Naive thymus-derived CD8-positive, alpha-beta T cell (primary cell): ENCODE measurements around the gene ZNF318. TPM values are rescaled to one million over a fixed set of nuclear protein-coding genes. Genes with fewer than 3 reads are reported as not detected.
A peak's percentile ranks its signal among the peaks of the same experiment; 100 is the strongest.

ENCODE experiments used
- ATAC-seq, 2 donors: fragments of 150-1000 bp; cut with Tn5 transposase in 1 of 2; sonication (Bioruptor Pico), chemical (Tn5 transposase) in 1 of 2; 1 replicate in 1 of 2; 2 replicates in 1 of 2; pipeline ENCODE4 v1.10.0; 2021; ENCODE audit warnings: mild to moderate bottlenecking in 2 of 2, moderate library complexity in 2 of 2
- POLR2A ChIA-PET: fragments of 350-600 bp; sonication (Branson Sonifier 250); formaldehyde crosslinking; loops from one replicate; lab custom pipeline; 2021; ENCODE audit warnings: antibody characterized with exemption; lab: Charles Lee
- DNase-seq, 10 donors: peaks; one replicate each; pipeline versions ENCODE4 v3.0.0 to v3.0.0-alpha.2; 2020 to 2022
- H3K27ac Mint-ChIP-seq, 10 donors: one replicate each; pipeline ENCODE4 v1.8.0; 2020 to 2022; ENCODE audit warnings: mild to moderate bottlenecking in 10 of 10, mixed read lengths in 10 of 10, moderate library complexity in 4 of 10, inconsistent platforms in 1 of 10
- H3K27me3 Mint-ChIP-seq, 5 donors: one replicate each; pipeline ENCODE4 v1.8.0; 2021 to 2022; ENCODE audit warnings: mixed read lengths in 5 of 5
- H3K36me3 Mint-ChIP-seq, 3 donors: one replicate each; pipeline ENCODE4 v1.8.0; 2020 to 2022; ENCODE audit warnings: mixed read lengths in 3 of 3, mild to moderate bottlenecking in 2 of 3, inconsistent platforms in 1 of 3
- H3K4me1 Mint-ChIP-seq, 4 donors: one replicate each; pipeline ENCODE4 v1.8.0; 2021 to 2022; ENCODE audit warnings: mixed read lengths in 4 of 4
- H3K4me3 Mint-ChIP-seq, 10 donors: one replicate each; pipeline ENCODE4 v1.8.0; 2020 to 2022; ENCODE audit warnings: mild to moderate bottlenecking in 10 of 10, mixed read lengths in 10 of 10, moderate library complexity in 6 of 10, inconsistent platforms in 1 of 10
- H3K9me3 Mint-ChIP-seq, 9 donors: one replicate each; pipeline ENCODE4 v1.8.0; 2020 to 2022; ENCODE audit warnings: mixed read lengths in 9 of 9, mild to moderate bottlenecking in 3 of 9, inconsistent platforms in 1 of 9, moderate library complexity in 1 of 9
- polyA plus RNA-seq, 3 donors: library from polyadenylated mRNA; unstranded; fragments of 300-500 nt; fragmentation: Illumina TruSeq; gene quantifications; one replicate each; pipeline ENCODE4 v1.2.3, GENCODE V29; 2021
- total RNA-seq, 8 experiments: library from RNA in 2 of 8; stranded (reverse) in 2 of 8; gene quantifications; one replicate each; pipeline ENCODE4 v1.2.3 and lab custom pipeline; 2021 to 2026

The ZNF318 gene
- total and polyA plus RNA-seq, 5 experiments from 2014 or later = 3.4 to 35.0 (median 7.0) TPM

GRCh38 chr6:43294536-43294935 lies 74.9 kb downstream of the ZNF318 start:
- Mint-ChIP-seq H3K27ac (no peak overlapping the region), H3K36me3 (no peaks in the 10 kb centered on the region), H3K4me1 (no peaks in the 10 kb centered on the region), H3K27me3 (peaks cover 1 to 17% (median 4%) of the 10 kb centered on the region in 5 donors), H3K4me3 (no peak overlapping the region), H3K9me3 (no peaks in the 10 kb centered on the region)
- DNase-seq (no peak), ATAC-seq (no peak)
- POLR2A ChIA-PET = no interaction called here

DNA sequence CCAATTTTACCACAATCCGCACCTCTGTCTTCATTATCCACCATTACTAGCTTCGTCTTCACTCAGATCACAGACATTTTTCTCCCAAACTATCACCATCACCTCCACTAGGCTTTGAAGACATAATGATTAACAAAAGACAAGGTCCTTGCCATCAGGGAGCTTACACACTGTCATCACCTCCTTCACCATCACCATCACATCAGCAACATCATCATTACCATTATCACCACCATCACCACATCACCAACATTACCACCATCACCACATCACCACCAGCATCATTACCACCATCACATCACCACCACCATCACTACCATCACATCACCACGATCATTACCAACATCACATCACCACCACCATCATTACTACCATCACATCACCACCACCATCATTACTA lies 75.7 kb downstream of the ZNF318 start:
- no peak for DNase-seq
- H3K36me3 Mint-ChIP-seq = no peaks in the 10 kb centered on the region
- no peak for ATAC-seq
- H3K27me3 Mint-ChIP-seq = peaks cover 0 to 13% (median under 1%) of the 10 kb centered on the region in 5 donors
- no peaks in the 10 kb centered on the region for H3K4me1 Mint-ChIP-seq
- no peak overlapping the region for H3K4me3 Mint-ChIP-seq
- H3K9me3 Mint-ChIP-seq = no peaks in the 10 kb centered on the region
- POLR2A ChIA-PET = no interaction called here
- H3K27ac Mint-ChIP-seq = no peak overlapping the region

GRCh38 chr6:43292763-43293318 lies 76.6 kb downstream of the ZNF318 start:
- Mint-ChIP-seq H3K4me3 (no peak overlapping the region), H3K27ac (peak overlapping the region in 1 of 10 donors; percentile 9), H3K27me3 (peaks cover 0 to 10% (median 3%) of the 10 kb centered on the region in 5 donors), H3K9me3 (no peaks in the 10 kb centered on the region), H3K4me1 (no peaks in the 10 kb centered on the region), H3K36me3 (no peaks in the 10 kb centered on the region)
- no peak for DNase-seq
- POLR2A ChIA-PET = no interaction called here
- ATAC-seq = no peak

DNA sequence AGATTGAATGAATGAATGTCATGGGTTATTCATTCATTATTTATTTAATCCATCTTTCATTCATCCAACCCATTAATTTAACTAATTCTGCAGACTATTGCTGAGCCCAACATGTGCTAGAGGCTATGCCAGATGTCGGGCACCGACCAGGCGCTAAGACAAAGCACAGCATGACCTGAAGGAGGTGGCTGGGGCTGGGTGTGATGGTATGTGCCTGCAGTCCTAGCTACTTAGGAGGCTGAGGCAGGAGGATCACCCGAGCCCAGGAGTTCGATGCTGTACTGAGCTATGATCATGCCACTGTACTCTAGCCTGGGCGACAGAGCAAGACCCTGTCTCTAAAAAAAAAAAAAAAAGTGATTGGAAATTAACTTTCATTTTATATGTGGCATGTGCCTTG lies 77.1 kb downstream of the ZNF318 start:
- H3K27ac Mint-ChIP-seq = peak overlapping the region in 1 of 10 donors; percentile 9
- POLR2A ChIA-PET = no interaction called here
- DNase-seq (no peak), ATAC-seq (no peak)
- no peaks in the 10 kb centered on the region for H3K36me3 Mint-ChIP-seq
- no peaks in the 10 kb centered on the region for H3K9me3 Mint-ChIP-seq
- H3K4me3 Mint-ChIP-seq = no peak overlapping the region
- H3K4me1 Mint-ChIP-seq = no peaks in the 10 kb centered on the region
- H3K27me3 Mint-ChIP-seq = peaks cover 0 to 12% (median 7%) of the 10 kb centered on the region in 5 donors

- Mint-ChIP-seq H3K4me1 (no peaks in the 10 kb centered on the region), H3K36me3 (no peaks in the 10 kb centered on the region), H3K27me3 (peaks cover 2 to 15% (median 9%) of the 10 kb centered on the region in 5 donors), H3K9me3 (no peaks in the 10 kb centered on the region), H3K4me3 (no peak overlapping the region), H3K27ac (no peak overlapping the region)
- POLR2A ChIA-PET = no interaction called here
- ATAC-seq (no peak), DNase-seq (no peak)
Observed at GRCh38 chr6:43291708-43292107, 77.7 kb downstream of the ZNF318 start.

DNA sequence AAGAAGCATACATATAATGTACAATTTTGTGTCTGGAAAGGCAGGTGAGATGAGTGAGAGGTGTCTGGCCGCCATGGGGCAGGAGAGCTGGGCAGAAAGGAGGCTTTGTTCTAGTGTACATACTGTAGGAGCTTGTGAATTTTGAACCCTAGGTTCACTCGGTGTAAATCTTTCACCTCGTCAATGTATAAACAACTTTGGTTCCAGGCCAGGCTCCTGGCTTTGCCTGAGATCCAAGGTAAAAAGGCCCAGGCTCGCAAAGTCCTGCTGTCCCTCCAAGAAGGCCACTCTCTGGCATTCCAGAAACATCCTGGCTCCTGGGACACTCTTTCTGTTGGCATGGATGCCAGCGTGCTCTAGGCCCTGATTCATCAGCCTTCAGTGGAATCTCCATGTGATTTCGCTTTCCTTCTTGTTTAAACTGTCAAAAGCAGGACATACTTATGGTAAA lies 78.5 kb downstream of the ZNF318 start:
- H3K4me1 Mint-ChIP-seq = no peaks in the 10 kb centered on the region
- peaks cover 3 to 22% (median 8%) of the 10 kb centered on the region in 5 donors for H3K27me3 Mint-ChIP-seq
- peak overlapping the region in 1 of 10 donors; percentile 29 for H3K27ac Mint-ChIP-seq
- H3K36me3 Mint-ChIP-seq = no peaks in the 10 kb centered on the region
- no peak overlapping the region for H3K4me3 Mint-ChIP-seq
- no peak for DNase-seq
- H3K9me3 Mint-ChIP-seq = no peaks in the 10 kb centered on the region
- ATAC-seq = no peak
- POLR2A ChIA-PET = no interaction called here

DNA sequence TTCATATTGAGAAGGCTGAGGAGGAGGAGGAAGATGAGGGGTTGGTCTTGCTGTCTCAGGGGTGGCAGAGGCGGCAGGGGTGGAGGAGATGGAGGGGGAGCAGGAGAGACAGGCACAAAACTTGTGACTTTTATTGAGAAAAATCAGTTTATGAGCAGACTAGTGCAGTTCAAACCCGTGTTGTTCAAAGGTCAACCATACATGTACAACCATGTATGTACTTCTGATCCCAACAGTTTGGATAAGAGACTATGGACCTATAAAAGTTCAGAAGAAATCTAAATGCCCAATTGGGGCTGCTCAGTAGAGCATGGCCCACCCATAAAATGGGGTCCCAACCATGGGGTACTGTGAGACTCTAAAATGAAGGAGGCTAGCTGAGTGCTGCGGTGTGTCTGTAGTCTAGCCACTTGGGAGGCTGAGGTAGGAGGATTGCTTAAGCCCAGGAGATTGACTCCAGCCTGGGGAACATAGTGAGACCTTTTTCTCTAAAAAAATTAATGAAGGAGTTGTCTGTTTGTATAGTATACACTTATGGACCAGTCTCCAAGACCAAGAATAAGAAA lies 79.0 kb downstream of the ZNF318 start:
- POLR2A ChIA-PET = no interaction called here
- no peak for ATAC-seq
- H3K4me3 Mint-ChIP-seq = no peak overlapping the region
- peaks cover 6 to 28% (median 12%) of the 10 kb centered on the region in 5 donors for H3K27me3 Mint-ChIP-seq
- no peaks in the 10 kb centered on the region for H3K9me3 Mint-ChIP-seq
- H3K36me3 Mint-ChIP-seq = no peaks in the 10 kb centered on the region
- H3K27ac Mint-ChIP-seq = no peak overlapping the region
- H3K4me1 Mint-ChIP-seq = peaks cover 0 to 3% (median under 1%) of the 10 kb centered on the region in 4 donors
- no peak for DNase-seq

DNA sequence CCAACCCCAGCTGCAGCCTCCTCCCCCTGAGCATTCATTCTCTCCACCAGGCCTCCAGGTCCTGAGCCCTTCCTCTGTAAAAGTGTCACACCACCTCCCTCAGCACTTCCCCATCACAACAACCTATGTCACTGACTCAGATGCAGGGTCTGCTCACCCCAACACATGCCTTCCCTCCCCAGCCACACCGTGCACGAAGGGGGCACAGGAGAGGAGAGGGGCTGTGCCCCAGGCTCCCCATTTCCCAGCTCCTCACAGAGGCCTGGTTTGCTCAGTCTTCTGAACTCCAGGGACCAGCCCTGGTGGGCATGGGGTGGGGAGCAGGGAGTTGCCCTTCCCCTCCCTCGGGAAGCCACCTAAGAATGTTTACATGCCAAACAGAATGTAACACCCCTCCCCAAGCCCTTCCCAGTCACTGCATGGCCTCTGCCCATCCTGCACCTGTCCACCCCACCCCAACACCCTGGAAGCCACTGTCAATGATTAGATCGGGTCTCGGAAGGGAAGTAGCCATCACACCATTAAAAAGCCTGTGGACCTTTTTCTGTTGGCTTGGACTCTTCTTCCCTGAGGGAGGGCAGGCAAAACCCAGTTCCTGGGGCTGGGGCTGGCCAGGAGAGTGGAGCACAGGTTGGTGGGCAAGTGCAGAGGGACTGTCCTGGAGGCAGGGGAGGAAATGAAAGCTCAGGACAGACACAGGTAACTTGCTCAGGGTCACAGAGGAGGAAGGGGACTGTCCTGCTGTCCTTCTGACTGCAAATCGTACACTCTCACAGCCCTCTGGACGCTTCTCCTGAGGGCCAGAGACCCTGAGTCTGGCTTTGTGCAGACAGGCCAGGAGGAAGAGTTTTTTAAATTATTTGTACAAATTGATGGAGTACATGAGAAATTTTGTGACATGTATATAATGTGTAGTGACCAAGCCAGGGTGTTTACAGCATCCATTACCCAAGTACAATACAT lies 81.4 kb downstream of the ZNF318 start:
- ATAC-seq (no peak), DNase-seq (peak in 1 of 10 donors; percentile 52)
- POLR2A ChIA-PET = no interaction called here
- H3K27me3 Mint-ChIP-seq = peaks cover 6 to 30% (median 12%) of the 10 kb centered on the region in 5 donors
- no peaks in the 10 kb centered on the region for H3K36me3 Mint-ChIP-seq
- peaks cover 0 to 3% (median under 1%) of the 10 kb centered on the region in 4 donors for H3K4me1 Mint-ChIP-seq
- H3K9me3 Mint-ChIP-seq = no peaks in the 10 kb centered on the region
- H3K27ac Mint-ChIP-seq = peak overlapping the region in 1 of 10 donors; percentile 89
- no peak overlapping the region for H3K4me3 Mint-ChIP-seq

DNA sequence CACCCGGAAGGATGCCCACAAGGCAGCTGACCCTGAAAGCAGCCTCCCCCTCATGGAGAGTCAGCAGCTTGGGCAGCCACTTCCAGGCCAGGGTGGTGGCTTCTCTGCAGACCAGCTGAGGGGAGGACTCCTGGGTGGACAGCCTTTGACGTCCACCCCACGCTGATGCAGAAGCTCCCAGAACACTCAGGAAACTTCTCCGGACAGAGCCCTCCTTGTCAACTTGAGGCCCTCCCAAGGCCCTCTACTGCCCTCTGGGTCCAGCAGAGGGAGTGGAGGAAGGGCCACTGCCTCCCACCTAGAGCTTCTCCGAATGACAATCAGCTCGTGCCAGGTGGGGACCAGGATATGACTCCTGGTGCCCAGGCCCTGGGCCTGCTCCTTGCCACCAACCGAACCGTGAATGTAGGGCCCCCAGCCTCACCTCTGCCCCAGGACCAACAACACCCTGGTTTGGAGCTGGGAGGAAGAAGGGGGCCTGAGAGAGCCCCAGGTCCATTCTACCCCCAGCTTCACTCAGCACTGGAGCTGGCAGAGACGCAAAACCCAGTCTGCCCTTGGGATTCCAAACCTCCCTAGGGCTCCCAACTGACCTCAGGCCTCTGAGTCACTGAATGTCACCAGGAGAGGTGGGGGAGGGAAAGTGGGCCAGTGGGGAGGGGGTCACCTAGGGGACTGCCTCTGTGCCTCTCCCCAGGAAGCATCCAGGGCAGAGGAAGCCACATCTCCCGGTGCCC lies 82.3 kb downstream of the ZNF318 start:
- no peak for ATAC-seq
- Mint-ChIP-seq H3K4me1 (peaks cover 0 to 3% (median under 1%) of the 10 kb centered on the region in 4 donors), H3K9me3 (no peaks in the 10 kb centered on the region), H3K36me3 (no peaks in the 10 kb centered on the region), H3K4me3 (no peak overlapping the region), H3K27me3 (peaks cover 6 to 36% (median 18%) of the 10 kb centered on the region in 5 donors), H3K27ac (no peak overlapping the region)
- POLR2A ChIA-PET = no interaction called here
- DNase-seq = peak in 1 of 10 donors; percentile 49

DNA sequence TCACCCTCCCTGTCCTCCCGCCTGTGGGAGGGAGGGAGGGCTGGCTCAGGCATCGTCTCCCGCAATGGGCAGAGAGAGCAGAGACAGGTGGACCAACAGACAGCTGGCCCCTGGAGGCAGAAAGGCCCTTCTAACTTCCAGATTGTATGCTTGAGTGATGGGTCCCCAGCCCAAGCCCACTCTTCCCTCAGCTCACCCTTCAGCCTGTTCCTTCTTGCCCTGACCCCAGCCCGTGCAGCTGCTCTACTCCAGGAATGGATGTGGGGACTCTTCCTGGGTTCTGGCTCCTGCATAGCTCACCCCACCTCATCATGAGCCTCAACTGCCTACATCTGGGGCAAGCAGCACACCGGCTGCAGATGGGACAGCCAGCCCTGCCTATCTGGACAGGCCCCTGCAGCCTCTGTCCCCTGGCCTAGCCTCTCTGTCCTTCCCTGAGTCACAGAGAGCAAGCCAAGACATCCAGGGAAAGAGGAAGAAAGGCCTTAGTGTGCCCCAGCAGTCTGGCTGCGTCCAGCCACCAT lies 82.9 kb downstream of the ZNF318 start:
- Mint-ChIP-seq H3K27me3 (peaks cover 8 to 43% (median 22%) of the 10 kb centered on the region in 5 donors), H3K27ac (no peak overlapping the region), H3K9me3 (no peaks in the 10 kb centered on the region), H3K36me3 (no peaks in the 10 kb centered on the region), H3K4me1 (peaks cover 0 to 3% (median under 1%) of the 10 kb centered on the region in 4 donors), H3K4me3 (no peak overlapping the region)
- ATAC-seq (no peak), DNase-seq (no peak)
- POLR2A ChIA-PET = no interaction called here
